AG04450 (cell line): ENCODE results near the gene FLT3. TPM values are rescaled to one million over a fixed set of nuclear protein-coding genes. Genes with fewer than 3 reads are reported as not detected.
"Not testable (repeated sequence)": the region's sequence is repeated elsewhere in the genome, so short reads cannot be mapped to it uniquely, and the experiment has no call there.

ENCODE experiments used
- CTCF ChIA-PET: fragments of 300-600, 350-600 bp; formaldehyde crosslinking; extraction: SDS; loops from one replicate; lab custom pipeline; 2022; ENCODE audit warnings: antibody characterized with exemption, inconsistent platforms; lab: Charles Lee
- POLR2A ChIA-PET: fragments of 350-600 bp; formaldehyde crosslinking; extraction: SDS; loops from one replicate; lab custom pipeline; 2021; ENCODE audit warnings: antibody characterized with exemption, inconsistent platforms; lab: Yijun Ruan, JAX
- DNase-seq: peaks from one replicate; pipeline ENCODE4 v3.0.0-alpha.2; 2011; ENCODE audit warnings: low read depth, low spot score
- H3K27ac ChIP-seq: one replicate; pipeline ENCODE4 v1.5.1; 2012; ENCODE audit warnings: low read depth, low read length, control low read depth
- H3K27me3 ChIP-seq: one replicate; pipeline ENCODE4 v1.6.0; 2012; ENCODE audit warnings: low read length; ENCODE audit not compliant: control insufficient read depth, insufficient read depth
- H3K4me3 ChIP-seq: 2 replicates; pipeline ENCODE4 v1.5.1; 2011; ENCODE audit warnings: mild to moderate bottlenecking, low read depth, low read length, control low read depth
- H3K9me3 ChIP-seq: 2 replicates; pipeline ENCODE4 v1.5.1; 2012; ENCODE audit warnings: low read length; ENCODE audit not compliant: control insufficient read depth, insufficient read depth
- polyA plus RNA-seq: library from polyadenylated mRNA; depleted of rRNA; stranded (reverse); fragments of >200 nt; gene quantifications from 2 replicates; pipeline ENCODE4 v1.2.3, GENCODE V29; 2011
- TF ChIP-seq, protein P1 (sequence below): IDR thresholded peaks from 2 replicates; pipeline ENCODE4 v1.5.1; 2011; ENCODE audit warnings: low read depth, low read length, control low read depth, inconsistent platforms

Gene FLT3
- polyA plus RNA-seq, 1 experiment = 0.01 TPM

DNA sequence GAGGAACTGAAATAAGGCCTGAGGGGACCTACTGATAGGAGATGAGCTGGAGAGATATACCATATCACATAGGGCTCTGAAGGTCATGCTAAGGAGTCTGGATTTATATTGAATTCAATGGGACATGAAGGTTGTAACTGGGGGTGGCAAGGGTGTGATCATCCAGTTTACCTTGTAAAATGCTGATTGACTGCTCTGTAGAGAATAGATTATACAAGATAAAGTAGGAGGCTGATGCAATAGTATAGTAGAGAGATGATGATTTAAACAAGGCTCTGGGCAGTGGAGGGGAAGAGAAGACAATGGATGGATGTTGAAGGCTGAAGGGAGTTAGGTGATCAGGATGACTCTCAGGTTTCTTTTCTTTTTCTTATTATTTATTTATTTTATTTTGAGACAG is 19.9 kb upstream of the FLT3 start:
- TF ChIP-seq, protein P1, sequence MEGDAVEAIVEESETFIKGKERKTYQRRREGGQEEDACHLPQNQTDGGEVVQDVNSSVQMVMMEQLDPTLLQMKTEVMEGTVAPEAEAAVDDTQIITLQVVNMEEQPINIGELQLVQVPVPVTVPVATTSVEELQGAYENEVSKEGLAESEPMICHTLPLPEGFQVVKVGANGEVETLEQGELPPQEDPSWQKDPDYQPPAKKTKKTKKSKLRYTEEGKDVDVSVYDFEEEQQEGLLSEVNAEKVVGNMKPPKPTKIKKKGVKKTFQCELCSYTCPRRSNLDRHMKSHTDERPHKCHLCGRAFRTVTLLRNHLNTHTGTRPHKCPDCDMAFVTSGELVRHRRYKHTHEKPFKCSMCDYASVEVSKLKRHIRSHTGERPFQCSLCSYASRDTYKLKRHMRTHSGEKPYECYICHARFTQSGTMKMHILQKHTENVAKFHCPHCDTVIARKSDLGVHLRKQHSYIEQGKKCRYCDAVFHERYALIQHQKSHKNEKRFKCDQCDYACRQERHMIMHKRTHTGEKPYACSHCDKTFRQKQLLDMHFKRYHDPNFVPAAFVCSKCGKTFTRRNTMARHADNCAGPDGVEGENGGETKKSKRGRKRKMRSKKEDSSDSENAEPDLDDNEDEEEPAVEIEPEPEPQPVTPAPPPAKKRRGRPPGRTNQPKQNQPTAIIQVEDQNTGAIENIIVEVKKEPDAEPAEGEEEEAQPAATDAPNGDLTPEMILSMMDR = no peak
- Histone ChIP-seq H3K4me3 (no peak overlapping the region), H3K27me3 (peaks cover 4% of the 10 kb centered on the region), H3K27ac (no peak overlapping the region), H3K9me3 (no peaks in the 10 kb centered on the region)
- POLR2A ChIA-PET = no interaction called here
- no peak for DNase-seq
- CTCF ChIA-PET = no interaction called here

DNA sequence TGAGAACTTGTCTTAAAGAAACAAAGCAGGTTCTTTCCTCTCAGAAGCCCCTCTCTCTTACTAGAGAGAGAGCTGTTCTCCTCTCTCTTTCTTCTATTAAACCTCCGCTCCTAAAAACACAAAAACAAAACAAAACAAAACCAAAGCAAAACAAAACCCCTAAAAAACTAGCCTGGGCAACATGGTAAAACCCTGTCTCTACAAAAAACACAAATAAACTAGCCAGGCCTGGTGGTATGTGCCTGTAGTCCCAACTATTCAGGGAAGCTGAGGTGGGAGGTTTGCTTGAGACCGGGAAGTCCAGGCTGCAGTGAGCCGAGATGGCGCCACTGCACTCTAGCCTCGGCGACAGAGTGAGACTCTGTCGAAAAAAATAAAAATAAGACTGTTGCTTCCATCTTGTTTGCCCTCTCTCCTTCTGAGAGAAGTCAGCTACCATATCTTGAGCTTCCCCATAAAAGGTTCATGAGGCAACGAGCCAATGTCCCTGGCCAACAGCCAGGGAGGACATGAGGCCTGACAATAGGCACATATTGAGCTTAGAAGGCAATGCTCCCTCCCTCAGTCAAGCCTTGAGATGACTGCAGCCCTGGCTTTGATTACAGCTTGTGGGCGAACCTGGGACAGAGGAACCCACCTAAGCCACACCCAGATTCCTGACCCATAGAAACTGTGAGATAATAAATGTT is 17.5 kb upstream of the FLT3 start:
- ChIA-PET CTCF (interaction anchor here (0.6 kb wide), 1 partner anchor 516 kb away, joined by 3 read pairs; no protein-coding TSS in a partner anchor), POLR2A (no interaction called here)
- TF ChIP-seq, protein P1 = no peak
- H3K27me3 ChIP-seq = peaks cover 4% of the 10 kb centered on the region
- no peak overlapping the region for H3K4me3 ChIP-seq
- peak overlapping the region; percentile 21 for H3K27ac ChIP-seq
- no peaks in the 10 kb centered on the region for H3K9me3 ChIP-seq
- no peak for DNase-seq

DNA sequence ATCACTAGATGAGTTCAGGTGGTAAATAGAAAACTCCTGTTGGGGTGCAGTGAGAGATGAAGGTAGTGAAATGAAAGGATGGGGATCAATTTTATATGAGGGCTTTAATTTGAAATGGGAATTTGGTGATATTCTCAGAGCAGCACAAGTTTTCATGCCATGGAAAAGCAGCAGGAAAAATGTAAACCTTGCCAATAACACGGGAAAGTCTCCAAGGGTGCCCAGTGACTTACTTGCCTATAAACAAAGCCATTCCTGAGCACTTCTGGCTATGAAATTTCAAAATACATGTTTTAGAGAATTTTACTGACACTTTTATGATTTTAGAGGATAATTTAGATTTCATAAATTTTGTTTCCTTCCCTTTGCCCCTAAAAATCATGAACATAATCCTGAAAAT is 16.4 kb upstream of the FLT3 start:
- H3K4me3 ChIP-seq = no peak overlapping the region
- ChIA-PET CTCF (interaction anchor here (0.6 kb wide), 1 partner anchor 605 kb away, joined by 3 read pairs; no protein-coding TSS in a partner anchor), POLR2A (no interaction called here)
- DNase-seq = no peak
- TF ChIP-seq, protein P1 = no peak
- no peak overlapping the region for H3K27ac ChIP-seq
- peaks cover 4% of the 10 kb centered on the region for H3K27me3 ChIP-seq
- no peaks in the 10 kb centered on the region for H3K9me3 ChIP-seq

DNA sequence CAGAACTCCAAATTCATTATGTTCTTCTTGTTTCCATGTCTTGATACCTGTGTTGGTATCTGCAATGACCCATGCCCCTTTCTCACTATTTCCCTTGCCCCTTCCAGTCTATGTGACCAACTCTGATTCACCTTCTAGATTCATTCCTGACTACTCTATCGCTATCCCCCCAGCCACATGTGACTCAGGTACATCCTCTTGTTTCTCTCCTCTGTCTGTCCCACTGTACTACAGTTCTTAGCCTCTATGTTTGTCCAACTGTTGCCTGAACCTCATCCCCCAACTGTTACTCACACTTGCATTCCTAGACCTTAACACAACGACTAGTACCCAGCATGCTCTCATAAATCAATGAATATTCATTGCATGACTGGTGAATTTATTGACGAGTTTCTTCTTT is 10.0 kb upstream of the FLT3 start:
- ChIA-PET CTCF (no interaction called here), POLR2A (no interaction called here)
- DNase-seq = no peak
- no peaks in the 10 kb centered on the region for H3K9me3 ChIP-seq
- TF ChIP-seq, protein P1 = no peak
- peaks cover 6% of the 10 kb centered on the region for H3K27me3 ChIP-seq
- H3K27ac ChIP-seq = no peak overlapping the region
- no peak overlapping the region for H3K4me3 ChIP-seq

DNA sequence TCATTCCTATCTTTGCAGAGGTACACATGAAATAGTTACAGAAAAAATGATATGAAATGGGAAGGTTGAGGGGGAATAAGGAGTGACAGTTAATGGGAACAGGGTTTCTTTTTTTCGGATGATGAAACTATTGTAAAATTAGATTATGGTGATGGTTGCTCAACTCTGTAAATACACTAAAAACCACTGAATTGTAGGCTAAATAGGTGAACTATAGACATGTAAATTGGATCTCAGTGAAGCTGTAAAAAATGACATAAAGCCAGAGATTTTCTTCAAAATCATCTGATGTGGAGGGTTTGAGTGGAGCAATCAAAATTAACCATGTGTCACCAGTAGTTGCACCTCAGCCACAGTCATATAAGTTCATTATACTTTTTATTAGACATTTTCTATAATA is 6.6 kb upstream of the FLT3 start:
- POLR2A ChIA-PET = no interaction called here
- Histone ChIP-seq H3K27ac (no peak overlapping the region), H3K4me3 (no peak overlapping the region), H3K27me3 (peaks cover 12% of the 10 kb centered on the region), H3K9me3 (no peaks in the 10 kb centered on the region)
- CTCF ChIA-PET = no interaction called here
- TF ChIP-seq, protein P1 = no peak
- DNase-seq = no peak

DNA sequence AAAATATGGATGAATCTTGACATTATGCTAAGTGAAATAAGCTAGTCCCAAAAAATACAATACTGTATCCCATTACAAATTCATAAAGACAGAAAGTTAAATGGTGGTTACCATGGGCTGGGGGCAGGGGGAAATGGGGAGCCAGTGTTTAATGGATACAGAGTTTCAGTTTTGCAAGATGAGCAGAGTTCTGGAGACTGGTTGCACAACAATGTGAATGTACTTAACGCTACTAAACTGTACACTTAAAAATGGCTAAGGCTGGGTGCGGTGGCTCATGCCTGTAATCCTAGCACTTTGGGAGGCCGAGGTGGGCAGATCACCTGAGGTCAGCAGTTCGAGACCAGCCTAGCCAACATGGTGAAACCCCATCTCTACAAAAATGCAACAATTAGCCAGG is 1.5 kb upstream of the FLT3 start:
- H3K4me3 ChIP-seq, CTCF ChIA-PET, H3K9me3 ChIP-seq, DNase-seq, POLR2A ChIA-PET, H3K27ac ChIP-seq: not testable (repeated sequence)
- peaks cover 37% of the 10 kb centered on the region for H3K27me3 ChIP-seq
